ENCODE results near the gene CIZ1. TPM values are rescaled to one million over a fixed set of nuclear protein-coding genes. Genes with fewer than 3 reads are reported as not detected.
A peak's percentile ranks its signal among the peaks of the same experiment; 100 is the strongest.

Gene CIZ1
- total and polyA plus RNA-seq, 9 of the 15 experiments (the other 6 are each of a cell fraction or from before 2014, with no cell fraction given): 6.6 to 329 (median 87.8) TPM

- TF ChIP-seq FOXP4 (CRISPR knock-in tag; IDR thresholded peaks at IDR 0.05; ENCODE audit: borderline replicate concordance) (no peak), ZBTB7A (IDR thresholded peaks at IDR 0.05; ENCODE audit: borderline replicate concordance, control insufficient read depth, low read depth, low read length) (peak; percentile 92), ZNF316 (IDR thresholded peaks at IDR 0.05) (no peak), CHD1 (IDR thresholded peaks at IDR 0.05; ENCODE audit: low read length) (no peak), MTA2 (IDR thresholded peaks at IDR 0.05; ENCODE audit: low read depth) (no peak), KAT7 (CRISPR knock-in tag; IDR thresholded peaks at IDR 0.05; ENCODE audit: borderline replicate concordance) (no peak), ZFP91 (CRISPR knock-in tag; IDR thresholded peaks at IDR 0.05) (no peak), ZNF324 (CRISPR knock-in tag; IDR thresholded peaks at IDR 0.05) (no peak; the same call in 1 of the 2 replicates), ZKSCAN8 (CRISPR knock-in tag; IDR thresholded peaks at IDR 0.05) (no peak), ZFPM2 (CRISPR knock-in tag; IDR thresholded peaks at IDR 0.05) (0 out of 2 replicates have a peak, but pooled peaks have one; percentile 20), TOE1 (IDR thresholded peaks at IDR 0.05; ENCODE audit: borderline replicate concordance) (no peak), TOE1 (CRISPR knock-in tag; IDR thresholded peaks at IDR 0.05; ENCODE audit: borderline replicate concordance, low read depth) (no peak), HDAC3 (IDR thresholded peaks at IDR 0.05; ENCODE audit: borderline replicate concordance, partially characterized antibody) (no peak), POLR2A (conservative IDR thresholded peaks at IDR 0.05) (peak; percentile 97), SMARCB1 (IDR thresholded peaks at IDR 0.05; ENCODE audit: insufficient read length, low read depth) (no peak), PHF21A (IDR thresholded peaks at IDR 0.05; ENCODE audit: borderline replicate concordance, low read depth) (no peak), RUNX1 (IDR thresholded peaks at IDR 0.05; ENCODE audit: low read depth) (no peak), ZNF696 (CRISPR knock-in tag; conservative IDR thresholded peaks at IDR 0.05) (no peak), HNRNPLL (IDR thresholded peaks at IDR 0.05; ENCODE audit: low read depth, low read length, poor library complexity, severe bottlenecking) (peak; percentile 68)
- TF ChIP-seq, protein P1, sequence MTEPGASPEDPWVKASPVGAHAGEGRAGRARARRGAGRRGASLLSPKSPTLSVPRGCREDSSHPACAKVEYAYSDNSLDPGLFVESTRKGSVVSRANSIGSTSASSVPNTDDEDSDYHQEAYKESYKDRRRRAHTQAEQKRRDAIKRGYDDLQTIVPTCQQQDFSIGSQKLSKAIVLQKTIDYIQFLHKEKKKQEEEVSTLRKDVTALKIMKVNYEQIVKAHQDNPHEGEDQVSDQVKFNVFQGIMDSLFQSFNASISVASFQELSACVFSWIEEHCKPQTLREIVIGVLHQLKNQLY (CRISPR knock-in tag; conservative IDR thresholded peaks at IDR 0.05): peak; percentile 42 to 77; a peak in 2 of 4 replicates
- TF ChIP-seq, protein P2, sequence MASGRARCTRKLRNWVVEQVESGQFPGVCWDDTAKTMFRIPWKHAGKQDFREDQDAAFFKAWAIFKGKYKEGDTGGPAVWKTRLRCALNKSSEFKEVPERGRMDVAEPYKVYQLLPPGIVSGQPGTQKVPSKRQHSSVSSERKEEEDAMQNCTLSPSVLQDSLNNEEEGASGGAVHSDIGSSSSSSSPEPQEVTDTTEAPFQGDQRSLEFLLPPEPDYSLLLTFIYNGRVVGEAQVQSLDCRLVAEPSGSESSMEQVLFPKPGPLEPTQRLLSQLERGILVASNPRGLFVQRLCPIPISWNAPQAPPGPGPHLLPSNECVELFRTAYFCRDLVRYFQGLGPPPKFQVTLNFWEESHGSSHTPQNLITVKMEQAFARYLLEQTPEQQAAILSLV (tag; IDR thresholded peaks at IDR 0.05): no peak
- TF ChIP-seq, protein P3, sequence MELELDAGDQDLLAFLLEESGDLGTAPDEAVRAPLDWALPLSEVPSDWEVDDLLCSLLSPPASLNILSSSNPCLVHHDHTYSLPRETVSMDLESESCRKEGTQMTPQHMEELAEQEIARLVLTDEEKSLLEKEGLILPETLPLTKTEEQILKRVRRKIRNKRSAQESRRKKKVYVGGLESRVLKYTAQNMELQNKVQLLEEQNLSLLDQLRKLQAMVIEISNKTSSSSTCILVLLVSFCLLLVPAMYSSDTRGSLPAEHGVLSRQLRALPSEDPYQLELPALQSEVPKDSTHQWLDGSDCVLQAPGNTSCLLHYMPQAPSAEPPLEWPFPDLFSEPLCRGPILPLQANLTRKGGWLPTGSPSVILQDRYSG (tag; conservative IDR thresholded peaks at IDR 0.05; ENCODE audit: low read depth): no peak
These were observed 31.4 kb downstream of the CIZ1 start, which contains the start of gene BBLN (continued) for GRCh38 chr9:128159784-128160602.

Measured in K562 (cell line).